Vagina (tissue), 2 donors: ENCODE data around the gene PIP4K2A. TPM values are rescaled to one million over a fixed set of nuclear protein-coding genes. Genes with fewer than 3 reads are reported as not detected.

Source experiments
- DNase-seq, 2 donors: peaks; one replicate each; pipeline ENCODE4 v3.0.0-alpha.2; 2017; ENCODE audit errors: extremely low spot score in 2 of 2
- H3K27ac ChIP-seq: fragments of 200-600 bp; sonication (generic); one replicate; pipeline ENCODE4 v1.5.1; 2019
- H3K27me3 ChIP-seq: fragments of 200-600 bp; sonication (generic); one replicate; pipeline ENCODE4 v1.5.1; 2019
- H3K36me3 ChIP-seq, 2 donors: fragments of 200-600 bp; sonication (generic); one replicate each; pipeline ENCODE4 v1.5.1; 2017 to 2019
- H3K4me1 ChIP-seq: fragments of 200-600 bp; sonication (generic); one replicate; pipeline ENCODE4 v1.5.1; 2019
- H3K4me3 ChIP-seq, 2 donors: fragments of 200-600 bp; sonication (generic); 1 replicate in 1 of 2; 2 replicates in 1 of 2; pipeline ENCODE4 v1.5.1; 2016 to 2019
- H3K9me3 ChIP-seq: fragments of 200-600 bp; sonication (generic); one replicate; pipeline ENCODE4 v1.5.1; 2019
- POLR2A ChIP-seq, 2 donors: fragments of 450-650 bp; IDR thresholded peaks; one replicate each; pipeline ENCODE4 v1.6.1; 2017; ENCODE audit warnings: antibody characterized with exemption in 2 of 2, mild to moderate bottlenecking in 2 of 2, moderate library complexity in 2 of 2
- POLR2AphosphoS5 ChIP-seq, 2 donors: sonication (generic); formaldehyde crosslinking; IDR thresholded peaks; one replicate each; pipeline ENCODE4 v1.9.0; 2017; ENCODE audit warnings: antibody characterized with exemption in 2 of 2, mild to moderate bottlenecking in 2 of 2, low read depth in 1 of 2; ENCODE audit not compliant: insufficient read depth in 1 of 2
- intact Hi-C: fragments of 100-400 bp; cut with DNase I; formaldehyde crosslinking; loops from one replicate; pipeline ENCODE4 v1.15.1; 2023
- total RNA-seq: library from RNA; depleted of rRNA; stranded (reverse); fragments of >200 nt; gene quantifications from one replicate; pipeline ENCODE4 v1.2.3, GENCODE V29; 2016
- TF ChIP-seq, protein P1 (sequence below), 3 experiments: fragments of 450-650 bp in 2 of 3; fragments of 200-600 bp in 1 of 3; sonication (generic) in 1 of 3; IDR thresholded peaks; one replicate each; pipeline ENCODE4 v1.5.1; 2017 to 2019; ENCODE audit warnings: antibody characterized with exemption in 3 of 3, mild to moderate bottlenecking in 2 of 3, moderate library complexity in 2 of 3

The PIP4K2A gene
- total RNA-seq, 1 donor from 2014 or later, result 20.6 TPM

DNA sequence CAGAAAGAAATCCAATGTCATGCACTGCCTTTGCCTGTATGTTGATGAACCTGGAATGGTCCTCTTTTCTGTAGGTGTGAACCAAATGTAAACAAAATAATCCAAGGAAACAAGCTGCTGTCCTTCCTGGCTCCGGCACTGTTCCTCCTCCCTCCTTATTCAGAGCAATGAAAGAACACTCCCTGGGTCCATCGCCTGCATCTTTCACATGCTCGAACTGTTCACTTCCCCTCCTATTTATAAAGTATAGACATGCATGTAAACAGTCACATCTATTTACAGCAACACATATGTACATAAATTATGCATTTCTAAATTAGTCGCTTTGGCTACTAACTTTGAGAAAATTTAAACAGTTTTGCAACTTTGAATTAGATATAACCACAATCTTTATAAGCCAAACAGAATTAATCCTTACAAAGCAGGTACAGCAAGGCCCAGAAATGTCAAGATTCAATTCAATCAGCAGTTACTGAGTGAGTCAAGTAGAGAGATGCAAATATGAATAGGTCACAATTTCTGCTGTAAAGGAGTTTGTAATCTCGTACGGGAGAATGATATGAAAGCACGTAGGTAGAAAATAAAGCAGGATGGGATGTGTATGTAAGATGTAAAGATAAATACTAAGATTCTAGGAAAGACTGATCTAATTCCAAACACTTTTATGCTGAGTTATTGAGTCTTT, 162.6 kb downstream of the PIP4K2A start:
- intact Hi-C loops, result no loop called here
- Histone ChIP-seq H3K4me3 (no peak overlapping the region), H3K27ac (no peak overlapping the region), H3K36me3 (peaks cover 0 to 12% of the 10 kb centered on the region in 2 donors), H3K4me1 (peaks cover 8% of the 10 kb centered on the region), H3K27me3 (no peaks in the 10 kb centered on the region), H3K9me3 (no peaks in the 10 kb centered on the region)
- no peak for DNase-seq
- TF ChIP-seq, protein P1, sequence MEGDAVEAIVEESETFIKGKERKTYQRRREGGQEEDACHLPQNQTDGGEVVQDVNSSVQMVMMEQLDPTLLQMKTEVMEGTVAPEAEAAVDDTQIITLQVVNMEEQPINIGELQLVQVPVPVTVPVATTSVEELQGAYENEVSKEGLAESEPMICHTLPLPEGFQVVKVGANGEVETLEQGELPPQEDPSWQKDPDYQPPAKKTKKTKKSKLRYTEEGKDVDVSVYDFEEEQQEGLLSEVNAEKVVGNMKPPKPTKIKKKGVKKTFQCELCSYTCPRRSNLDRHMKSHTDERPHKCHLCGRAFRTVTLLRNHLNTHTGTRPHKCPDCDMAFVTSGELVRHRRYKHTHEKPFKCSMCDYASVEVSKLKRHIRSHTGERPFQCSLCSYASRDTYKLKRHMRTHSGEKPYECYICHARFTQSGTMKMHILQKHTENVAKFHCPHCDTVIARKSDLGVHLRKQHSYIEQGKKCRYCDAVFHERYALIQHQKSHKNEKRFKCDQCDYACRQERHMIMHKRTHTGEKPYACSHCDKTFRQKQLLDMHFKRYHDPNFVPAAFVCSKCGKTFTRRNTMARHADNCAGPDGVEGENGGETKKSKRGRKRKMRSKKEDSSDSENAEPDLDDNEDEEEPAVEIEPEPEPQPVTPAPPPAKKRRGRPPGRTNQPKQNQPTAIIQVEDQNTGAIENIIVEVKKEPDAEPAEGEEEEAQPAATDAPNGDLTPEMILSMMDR (IDR thresholded peaks at IDR 0.05), result no peak
- no peak for TF ChIP-seq POLR2AphosphoS5 (IDR thresholded peaks at IDR 0.05; ENCODE audit: insufficient read depth in 1 of 2, low read depth in 1 of 2)

DNA sequence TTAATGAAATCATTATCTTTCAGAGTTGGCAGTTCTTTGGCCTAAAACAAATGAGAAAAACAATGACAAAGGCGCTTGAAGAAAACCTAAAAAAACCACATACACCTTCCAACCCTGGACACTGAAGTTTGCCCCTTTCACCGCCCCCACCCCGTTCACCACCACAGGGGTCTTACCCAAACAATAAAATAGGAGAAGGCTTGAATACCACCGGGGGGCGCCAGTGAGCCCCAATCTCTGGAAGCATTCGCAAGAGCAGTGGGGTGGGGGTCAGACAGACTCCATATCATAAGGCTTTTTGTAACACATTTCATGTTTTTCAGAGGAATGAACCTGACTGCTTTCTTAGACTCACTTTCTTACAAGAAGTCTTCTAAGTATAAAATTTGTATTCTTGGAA, 163.6 kb downstream of the PIP4K2A start:
- Histone ChIP-seq H3K4me1 (peaks cover 8% of the 10 kb centered on the region), H3K36me3 (peaks cover 0 to 12% of the 10 kb centered on the region in 2 donors), H3K27me3 (no peaks in the 10 kb centered on the region), H3K9me3 (no peaks in the 10 kb centered on the region), H3K27ac (no peak overlapping the region), H3K4me3 (no peak overlapping the region)
- TF ChIP-seq POLR2AphosphoS5 (IDR thresholded peaks at IDR 0.05; ENCODE audit: insufficient read depth in 1 of 2, low read depth in 1 of 2), result no peak
- TF ChIP-seq, protein P1 (IDR thresholded peaks at IDR 0.05), result peak in 1 of 3 experiments; percentile 36
- no peak for DNase-seq
- intact Hi-C loops, result no loop called here

DNA sequence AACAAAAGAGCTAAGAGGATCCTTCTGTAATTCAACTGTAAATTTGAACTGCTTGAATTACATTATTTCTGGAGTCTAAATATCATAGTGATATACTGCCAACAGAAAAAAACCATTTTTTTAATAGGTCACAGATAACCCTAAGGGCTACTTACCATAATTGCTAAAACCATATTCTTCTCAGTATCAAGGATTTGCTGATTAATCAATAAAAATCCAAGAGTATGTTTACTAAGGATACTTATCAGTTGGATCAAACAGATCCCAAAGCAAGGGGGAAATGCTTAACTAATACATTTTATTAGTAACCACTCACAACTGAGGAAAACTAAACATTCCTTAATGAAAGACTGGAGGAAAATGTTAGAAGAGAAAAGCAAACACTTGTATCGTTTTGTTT, 166.0 kb downstream of the PIP4K2A start:
- Histone ChIP-seq H3K9me3 (no peaks in the 10 kb centered on the region), H3K4me3 (no peak overlapping the region), H3K4me1 (no peaks in the 10 kb centered on the region), H3K27me3 (no peaks in the 10 kb centered on the region), H3K36me3 (peaks cover 0 to 12% of the 10 kb centered on the region in 2 donors), H3K27ac (no peak overlapping the region)
- intact Hi-C loops, result no loop called here
- DNase-seq, result no peak
- TF ChIP-seq, protein P1 (IDR thresholded peaks at IDR 0.05), result no peak
- TF ChIP-seq POLR2A (IDR thresholded peaks at IDR 0.05) (no peak), POLR2AphosphoS5 (IDR thresholded peaks at IDR 0.05; ENCODE audit: insufficient read depth in 1 of 2, low read depth in 1 of 2) (no peak)

DNA sequence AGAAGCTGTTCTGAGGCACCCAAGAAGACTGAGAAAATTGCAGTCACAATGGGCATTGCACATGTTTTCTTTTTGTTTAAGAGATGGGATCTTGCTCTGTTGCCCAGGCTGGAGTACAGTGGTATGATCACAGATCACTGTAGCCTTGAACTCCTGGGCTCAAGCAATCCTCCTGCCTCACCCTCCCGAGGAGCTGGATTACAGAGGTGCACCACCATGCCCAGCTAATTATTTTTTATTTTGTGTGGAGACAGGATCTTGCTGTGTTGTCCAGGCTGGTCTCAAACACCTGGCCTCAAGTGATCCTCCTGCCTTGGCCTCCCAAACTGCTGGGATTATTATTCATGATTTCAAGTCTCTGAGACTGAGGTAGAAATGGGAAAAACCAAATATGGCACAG, 168.7 kb downstream of the PIP4K2A start:
- Histone ChIP-seq H3K27me3 (no peaks in the 10 kb centered on the region), H3K36me3 (peaks cover 0 to 23% of the 10 kb centered on the region in 2 donors), H3K4me3 (no peak overlapping the region), H3K9me3 (no peaks in the 10 kb centered on the region), H3K4me1 (no peaks in the 10 kb centered on the region), H3K27ac (no peak overlapping the region)
- TF ChIP-seq, protein P1 (IDR thresholded peaks at IDR 0.05), result no peak
- no peak for TF ChIP-seq POLR2AphosphoS5 (IDR thresholded peaks at IDR 0.05; ENCODE audit: insufficient read depth in 1 of 2, low read depth in 1 of 2)
- no peak for TF ChIP-seq POLR2A (IDR thresholded peaks at IDR 0.05)
- DNase-seq, result no peak
- intact Hi-C loops, result no loop called here

DNA sequence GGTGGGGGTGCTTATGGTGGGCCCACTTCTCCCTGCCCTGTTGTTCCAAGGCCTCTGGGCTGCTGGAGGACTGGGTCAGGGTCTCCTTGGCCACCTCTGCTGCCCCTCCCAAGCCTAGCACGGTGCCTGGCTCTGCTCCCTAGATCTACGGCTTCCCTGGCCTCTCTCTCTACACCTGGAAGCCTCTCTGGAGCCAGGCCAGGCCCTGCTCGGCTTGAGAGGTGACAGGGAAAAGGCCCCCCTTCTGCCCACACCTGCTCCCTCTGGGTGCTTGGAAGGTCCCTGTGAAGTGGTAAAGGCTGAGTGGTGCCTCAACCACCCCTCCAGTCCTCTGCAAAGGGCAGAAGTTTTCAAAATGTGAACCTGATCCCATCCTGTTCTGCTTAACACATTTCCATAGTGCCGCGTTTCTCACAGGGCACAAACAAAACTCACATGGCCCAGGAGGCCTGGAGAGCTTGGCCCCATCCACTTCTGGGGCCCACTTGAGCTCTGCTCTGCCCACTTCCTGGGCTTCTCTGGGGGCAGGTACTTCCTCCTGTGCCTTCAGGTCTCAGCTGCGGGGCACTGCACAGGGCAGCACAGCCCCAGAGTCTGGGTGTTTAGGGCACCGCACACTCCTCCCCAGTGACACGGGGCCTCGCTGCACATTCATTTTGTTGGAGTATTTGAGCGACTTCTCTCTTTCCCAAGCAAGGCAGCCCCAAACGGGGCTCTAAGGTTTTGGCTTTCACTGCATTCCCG, 169.9 kb downstream of the PIP4K2A start:
- intact Hi-C loops, result no loop called here
- no peaks in the 10 kb centered on the region for H3K9me3 ChIP-seq
- no peak overlapping the region for H3K27ac ChIP-seq
- H3K36me3 ChIP-seq, result peaks cover 0 to 17% of the 10 kb centered on the region in 2 donors
- no peak for TF ChIP-seq POLR2A (IDR thresholded peaks at IDR 0.05)
- no peak for TF ChIP-seq POLR2AphosphoS5 (IDR thresholded peaks at IDR 0.05; ENCODE audit: insufficient read depth in 1 of 2, low read depth in 1 of 2)
- TF ChIP-seq, protein P1 (IDR thresholded peaks at IDR 0.05), result no peak
- H3K4me3 ChIP-seq, result no peak overlapping the region
- H3K4me1 ChIP-seq, result no peaks in the 10 kb centered on the region
- no peak for DNase-seq
- no peaks in the 10 kb centered on the region for H3K27me3 ChIP-seq
